Thoracic aorta (tissue), 2 donors: ENCODE results near the gene CCNL1. TPM values are rescaled to one million over a fixed set of nuclear protein-coding genes. Genes with fewer than 3 reads are reported as not detected.

Experiments
- ATAC-seq: fragments of 150-250 bp; one replicate; pipeline ENCODE4 v1.8.0; 2017; ENCODE audit warnings: low read depth; ENCODE audit not compliant: insufficient number of reproducible peaks, low FRiP score
- DNase-seq: peaks from one replicate; pipeline ENCODE4 v3.0.0-alpha.2; 2020; ENCODE audit warnings: low spot score
- H3K27ac ChIP-seq, 2 donors: fragments of 200-600 bp; sonication (generic); 1 replicate in 1 of 2; 2 replicates in 1 of 2; pipeline ENCODE4 v1.5.1; 2016; ENCODE audit warnings: mild to moderate bottlenecking in 2 of 2, moderate library complexity in 2 of 2
- H3K27me3 ChIP-seq: fragments of 200-600 bp; sonication (generic); replicated peaks from 2 replicates; pipeline ENCODE4 v1.6.0; 2016; ENCODE audit warnings: mild to moderate bottlenecking; ENCODE audit not compliant: insufficient read depth
- H3K36me3 ChIP-seq: fragments of 200-600 bp; sonication (generic); one replicate; pipeline ENCODE4 v1.5.1; 2016
- H3K4me1 ChIP-seq, 2 donors: fragments of 200-600 bp; sonication (generic); 1 replicate in 1 of 2; 2 replicates in 1 of 2; pipeline versions ENCODE4 v1.5.1 to v1.6.0; 2016; ENCODE audit warnings: low read depth in 2 of 2, mild to moderate bottlenecking in 1 of 2; ENCODE audit not compliant: control insufficient read depth in 1 of 2
- H3K4me3 ChIP-seq: fragments of 200-600 bp; sonication (generic); 2 replicates; pipeline ENCODE4 v1.5.1; 2016; ENCODE audit warnings: mild to moderate bottlenecking
- H3K9me3 ChIP-seq: fragments of 200-600 bp; sonication (generic); 2 replicates; pipeline ENCODE4 v1.5.1; 2016
- CTCF ChIP-seq: fragments of 200-600 bp; sonication (generic); IDR thresholded peaks from one replicate; pipeline ENCODE4 v1.5.1; 2019; ENCODE audit warnings: antibody characterized with exemption
- total RNA-seq, 2 donors: library from RNA; depleted of rRNA; stranded (reverse); fragments of >200 nt; gene quantifications; one replicate each; pipeline versions ENCODE4 v1.1.0 to v1.2.3, GENCODE V29; 2016

CCNL1 gene
- total RNA-seq, 2 donors from 2014 or later, result 210 to 387 TPM

DNA sequence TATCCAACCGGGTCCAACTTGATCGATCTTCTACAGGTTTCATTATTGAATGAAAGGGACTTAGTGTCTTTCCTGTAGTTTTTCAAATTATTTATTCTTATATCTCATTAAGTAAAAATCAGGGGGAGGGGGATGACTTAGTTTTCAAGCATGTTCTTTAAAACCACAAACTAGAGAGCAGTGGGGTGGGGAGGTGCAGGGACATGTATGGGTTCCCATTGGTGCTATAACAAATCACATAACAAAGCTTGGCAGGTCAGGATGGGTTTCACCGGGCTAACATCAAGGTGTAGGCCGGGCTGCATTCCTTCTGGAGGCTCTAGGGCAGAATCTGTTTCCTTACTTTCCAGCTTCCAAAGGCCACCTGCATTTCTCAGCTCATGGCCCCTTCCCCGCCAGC lies 32.7 kb downstream of the CCNL1 start:
- TF ChIP-seq CTCF, result no peak
- Histone ChIP-seq H3K4me1 (peaks cover 7 to 39% of the 10 kb centered on the region in 2 donors), H3K27me3 (no peaks in the 10 kb centered on the region), H3K9me3 (no peaks in the 10 kb centered on the region), H3K27ac (peak overlapping the region in 1 of 2 donors; percentile 71), H3K4me3 (no peak overlapping the region), H3K36me3 (no peaks in the 10 kb centered on the region)
- ATAC-seq (no peak), DNase-seq (no peak)

- ATAC-seq (no peak), DNase-seq (no peak)
- H3K4me3 ChIP-seq, result no peak overlapping the region
- no peak for TF ChIP-seq CTCF
- H3K27ac ChIP-seq, result no peak overlapping the region
- peaks cover 7 to 30% of the 10 kb centered on the region in 2 donors for H3K4me1 ChIP-seq
- no peaks in the 10 kb centered on the region for H3K27me3 ChIP-seq
- no peaks in the 10 kb centered on the region for H3K36me3 ChIP-seq
- H3K9me3 ChIP-seq, result no peaks in the 10 kb centered on the region
Measured at GRCh38 chr3:157126365-157126764, 33.6 kb downstream of the CCNL1 start.

GRCh38 chr3:157125101-157125500 lies 34.8 kb downstream of the CCNL1 start:
- Histone ChIP-seq H3K27me3 (no peaks in the 10 kb centered on the region), H3K4me1 (peaks cover 4 to 24% of the 10 kb centered on the region in 2 donors), H3K4me3 (no peak overlapping the region), H3K27ac (no peak overlapping the region), H3K9me3 (no peaks in the 10 kb centered on the region), H3K36me3 (no peaks in the 10 kb centered on the region)
- no peak for TF ChIP-seq CTCF
- ATAC-seq (no peak), DNase-seq (no peak)

- DNase-seq, result no peak
- Histone ChIP-seq H3K27me3 (no peaks in the 10 kb centered on the region), H3K9me3 (no peaks in the 10 kb centered on the region), H3K4me3 (no peak overlapping the region), H3K27ac (no peak overlapping the region), H3K4me1 (peaks cover 0 to 14% of the 10 kb centered on the region in 2 donors), H3K36me3 (no peaks in the 10 kb centered on the region)
- no peak for TF ChIP-seq CTCF
- ATAC-seq, result no peak
Measured at GRCh38 chr3:157123621-157124020, 36.3 kb downstream of the CCNL1 start.

- Histone ChIP-seq H3K9me3 (no peaks in the 10 kb centered on the region), H3K4me3 (no peak overlapping the region), H3K27ac (no peak overlapping the region), H3K36me3 (no peaks in the 10 kb centered on the region), H3K27me3 (no peaks in the 10 kb centered on the region), H3K4me1 (peaks cover 0 to 7% of the 10 kb centered on the region in 2 donors)
- no peak for TF ChIP-seq CTCF
- ATAC-seq (no peak), DNase-seq (no peak)
Measured at GRCh38 chr3:157122832-157123427, 37.0 kb downstream of the CCNL1 start.
